K562 (cell line): Measurements from ENCODE around the gene GALNT12.

Source experiments
- MYBL2 ChIP-seq, 2 experiments: fragments of 450-650 bp in 1 of 2; sonication (generic) in 1 of 2; formaldehyde crosslinking in 1 of 2; IDR thresholded peaks; 2 replicates each; pipeline versions ENCODE4 v1.6.1 to v1.8.1; 2017 to 2022; ENCODE audit warnings: borderline replicate concordance in 1 of 2, inconsistent platforms in 1 of 2, low read depth in 1 of 2, mild to moderate bottlenecking in 1 of 2, missing genetic modification reagents in 1 of 2, moderate library complexity in 1 of 2
- RAD21 ChIP-seq, 2 experiments: fragments of 250-450 bp in 1 of 2; fragments of 450-650 bp in 1 of 2; sonication (Bioruptor Pico) in 1 of 2; formaldehyde crosslinking in 1 of 2; IDR thresholded peaks in 1 of 2; conservative IDR thresholded peaks in 1 of 2; 2 replicates each; pipeline versions ENCODE4 v1.4.0 to v1.8.0; 2020 to 2022; ENCODE audit warnings: mild to moderate bottlenecking in 2 of 2, moderate library complexity in 1 of 2
- TAF1 ChIP-seq: IDR thresholded peaks from 2 replicates; pipeline ENCODE4 v1.6.1; 2011; ENCODE audit warnings: mild to moderate bottlenecking, low read length, moderate library complexity; ENCODE audit not compliant: insufficient read depth, control insufficient read depth, severe bottlenecking; ENCODE audit errors: extremely low read depth
- ZBTB7A ChIP-seq: IDR thresholded peaks from 2 replicates; pipeline ENCODE4 v1.6.1; 2011; ENCODE audit warnings: low read depth, mild to moderate bottlenecking, low read length, moderate library complexity, borderline replicate concordance; ENCODE audit not compliant: control insufficient read depth
- TF ChIP-seq, protein P1 (sequence below): sonication (generic); formaldehyde crosslinking; IDR thresholded peaks from 2 replicates; pipeline ENCODE4 v1.8.1; 2022; ENCODE audit warnings: missing genetic modification reagents
- TF ChIP-seq, protein P2 (sequence below), 2 experiments: fragments of 450-650 bp; formaldehyde crosslinking in 1 of 2; IDR thresholded peaks; 2 replicates each; pipeline versions ENCODE4 v1.4.0 to v1.6.1; 2014 to 2020; ENCODE audit warnings: mild to moderate bottlenecking in 2 of 2, borderline replicate concordance in 1 of 2, low read depth in 1 of 2
- TF ChIP-seq, protein P3 (sequence below): fragments of 250-450 bp; sonication (Bioruptor Pico); IDR thresholded peaks from 2 replicates; pipeline ENCODE4 v1.5.0; 2021
- TF ChIP-seq, protein P4 (sequence below): fragments of 450-650 bp; formaldehyde crosslinking; IDR thresholded peaks from 2 replicates; pipeline ENCODE4 v1.4.0; 2022; ENCODE audit warnings: missing genetic modification characterization

DNA sequence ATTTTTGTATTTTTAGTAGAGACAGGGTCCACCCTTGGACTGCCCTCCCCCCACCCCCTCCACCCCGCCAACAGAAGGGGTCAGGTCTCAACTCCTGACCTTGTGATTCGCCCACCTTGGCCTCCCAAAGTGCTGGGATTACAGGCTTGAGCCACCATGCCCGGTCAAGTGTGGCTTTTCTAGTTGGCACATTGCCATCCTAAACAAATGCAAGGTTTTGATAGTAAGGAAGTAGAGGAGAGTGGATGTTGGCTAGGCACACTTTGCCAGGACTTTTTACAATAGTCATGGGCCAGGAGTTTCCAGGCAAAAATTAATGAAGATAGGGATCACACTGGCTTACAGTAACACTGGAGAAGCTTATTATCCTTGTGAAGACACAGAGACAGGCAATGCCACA, 62.4 kb downstream of the GALNT12 start:
- TF ChIP-seq MYBL2 (IDR thresholded peaks at IDR 0.05; ENCODE audit: low read depth) (no peak), MYBL2 (CRISPR knock-in tag; IDR thresholded peaks at IDR 0.05; ENCODE audit: borderline replicate concordance) (no peak), TAF1 (no peak), RAD21 (CRISPR knock-in tag; conservative IDR thresholded peaks at IDR 0.05 in 1 of 2, IDR thresholded peaks at IDR 0.05 in 1 of 2) (no peak), ZBTB7A (no peak)
- TF ChIP-seq, protein P1, sequence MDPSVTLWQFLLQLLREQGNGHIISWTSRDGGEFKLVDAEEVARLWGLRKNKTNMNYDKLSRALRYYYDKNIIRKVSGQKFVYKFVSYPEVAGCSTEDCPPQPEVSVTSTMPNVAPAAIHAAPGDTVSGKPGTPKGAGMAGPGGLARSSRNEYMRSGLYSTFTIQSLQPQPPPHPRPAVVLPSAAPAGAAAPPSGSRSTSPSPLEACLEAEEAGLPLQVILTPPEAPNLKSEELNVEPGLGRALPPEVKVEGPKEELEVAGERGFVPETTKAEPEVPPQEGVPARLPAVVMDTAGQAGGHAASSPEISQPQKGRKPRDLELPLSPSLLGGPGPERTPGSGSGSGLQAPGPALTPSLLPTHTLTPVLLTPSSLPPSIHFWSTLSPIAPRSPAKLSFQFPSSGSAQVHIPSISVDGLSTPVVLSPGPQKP (CRISPR knock-in tag) = no peak
- TF ChIP-seq, protein P2, sequence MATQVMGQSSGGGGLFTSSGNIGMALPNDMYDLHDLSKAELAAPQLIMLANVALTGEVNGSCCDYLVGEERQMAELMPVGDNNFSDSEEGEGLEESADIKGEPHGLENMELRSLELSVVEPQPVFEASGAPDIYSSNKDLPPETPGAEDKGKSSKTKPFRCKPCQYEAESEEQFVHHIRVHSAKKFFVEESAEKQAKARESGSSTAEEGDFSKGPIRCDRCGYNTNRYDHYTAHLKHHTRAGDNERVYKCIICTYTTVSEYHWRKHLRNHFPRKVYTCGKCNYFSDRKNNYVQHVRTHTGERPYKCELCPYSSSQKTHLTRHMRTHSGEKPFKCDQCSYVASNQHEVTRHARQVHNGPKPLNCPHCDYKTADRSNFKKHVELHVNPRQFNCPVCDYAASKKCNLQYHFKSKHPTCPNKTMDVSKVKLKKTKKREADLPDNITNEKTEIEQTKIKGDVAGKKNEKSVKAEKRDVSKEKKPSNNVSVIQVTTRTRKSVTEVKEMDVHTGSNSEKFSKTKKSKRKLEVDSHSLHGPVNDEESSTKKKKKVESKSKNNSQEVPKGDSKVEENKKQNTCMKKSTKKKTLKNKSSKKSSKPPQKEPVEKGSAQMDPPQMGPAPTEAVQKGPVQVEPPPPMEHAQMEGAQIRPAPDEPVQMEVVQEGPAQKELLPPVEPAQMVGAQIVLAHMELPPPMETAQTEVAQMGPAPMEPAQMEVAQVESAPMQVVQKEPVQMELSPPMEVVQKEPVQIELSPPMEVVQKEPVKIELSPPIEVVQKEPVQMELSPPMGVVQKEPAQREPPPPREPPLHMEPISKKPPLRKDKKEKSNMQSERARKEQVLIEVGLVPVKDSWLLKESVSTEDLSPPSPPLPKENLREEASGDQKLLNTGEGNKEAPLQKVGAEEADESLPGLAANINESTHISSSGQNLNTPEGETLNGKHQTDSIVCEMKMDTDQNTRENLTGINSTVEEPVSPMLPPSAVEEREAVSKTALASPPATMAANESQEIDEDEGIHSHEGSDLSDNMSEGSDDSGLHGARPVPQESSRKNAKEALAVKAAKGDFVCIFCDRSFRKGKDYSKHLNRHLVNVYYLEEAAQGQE (IDR thresholded peaks at IDR 0.05; ENCODE audit: borderline replicate concordance) = no peak
- TF ChIP-seq, protein P2 (CRISPR knock-in tag; IDR thresholded peaks at IDR 0.05; ENCODE audit: low read depth) = no peak
- TF ChIP-seq, protein P3, sequence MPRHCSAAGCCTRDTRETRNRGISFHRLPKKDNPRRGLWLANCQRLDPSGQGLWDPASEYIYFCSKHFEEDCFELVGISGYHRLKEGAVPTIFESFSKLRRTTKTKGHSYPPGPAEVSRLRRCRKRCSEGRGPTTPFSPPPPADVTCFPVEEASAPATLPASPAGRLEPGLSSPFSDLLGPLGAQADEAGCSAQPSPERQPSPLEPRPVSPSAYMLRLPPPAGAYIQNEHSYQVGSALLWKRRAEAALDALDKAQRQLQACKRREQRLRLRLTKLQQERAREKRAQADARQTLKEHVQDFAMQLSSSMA (CRISPR knock-in tag) = no peak
- TF ChIP-seq, protein P4, sequence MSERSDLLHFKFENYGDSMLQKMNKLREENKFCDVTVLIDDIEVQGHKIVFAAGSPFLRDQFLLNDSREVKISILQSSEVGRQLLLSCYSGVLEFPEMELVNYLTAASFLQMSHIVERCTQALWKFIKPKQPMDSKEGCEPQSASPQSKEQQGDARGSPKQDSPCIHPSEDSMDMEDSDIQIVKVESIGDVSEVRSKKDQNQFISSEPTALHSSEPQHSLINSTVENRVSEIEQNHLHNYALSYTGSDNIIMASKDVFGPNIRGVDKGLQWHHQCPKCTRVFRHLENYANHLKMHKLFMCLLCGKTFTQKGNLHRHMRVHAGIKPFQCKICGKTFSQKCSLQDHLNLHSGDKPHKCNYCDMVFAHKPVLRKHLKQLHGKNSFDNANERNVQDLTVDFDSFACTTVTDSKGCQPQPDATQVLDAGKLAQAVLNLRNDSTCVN (CRISPR knock-in tag) = no peak
